GM23338 (cell line): ENCODE measurements around the gene ITGA1. TPM values are rescaled to one million over a fixed set of nuclear protein-coding genes. Genes with fewer than 3 reads are reported as not detected.

ENCODE experiments used
- ATAC-seq: fragments of 200-7000 bp; cut with Tn5 transposase; 3 replicates; pipeline ENCODE4 v1.9.1; 2020
- DNase-seq: peaks from one replicate; pipeline ENCODE4 v3.0.0-alpha.2; 2015; ENCODE audit warnings: low spot score
- H2AFZ ChIP-seq: fragments of 200-600 bp; sonication (generic); 2 replicates; pipeline ENCODE4 v1.8.0; 2016; ENCODE audit warnings: antibody characterized with exemption, mild to moderate bottlenecking, moderate library complexity
- H3F3A ChIP-seq: fragments of 200-600 bp; sonication (generic); replicated peaks from 2 replicates; pipeline ENCODE4 v1.8.0; 2017; ENCODE audit warnings: antibody characterized with exemption, mixed run types, low read depth
- H3K27ac ChIP-seq: fragments of 200-600 bp; sonication (generic); 2 replicates; pipeline ENCODE4 v1.6.1; 2016; ENCODE audit warnings: low read depth
- H3K27me3 ChIP-seq: fragments of 200-600 bp; sonication (generic); 2 replicates; pipeline ENCODE4 v1.8.0; 2016; ENCODE audit warnings: mild to moderate bottlenecking, mixed run types, moderate library complexity; ENCODE audit not compliant: insufficient read depth
- H3K36me3 ChIP-seq: fragments of 200-600 bp; sonication (generic); 2 replicates; pipeline ENCODE4 v1.8.0; 2016; ENCODE audit warnings: mild to moderate bottlenecking; ENCODE audit not compliant: insufficient read depth
- H3K4me1 ChIP-seq: fragments of 200-600 bp; sonication (generic); 2 replicates; pipeline ENCODE4 v1.8.0; 2016; ENCODE audit warnings: mild to moderate bottlenecking, moderate library complexity; ENCODE audit not compliant: insufficient read depth
- H3K4me2 ChIP-seq: fragments of 200-600 bp; sonication (generic); 2 replicates; pipeline ENCODE4 v1.7.1; 2017; ENCODE audit warnings: mixed run types
- H3K4me3 ChIP-seq: fragments of 200-600 bp; sonication (generic); 2 replicates; pipeline ENCODE4 v1.6.1; 2016; ENCODE audit warnings: mixed run types
- H3K79me2 ChIP-seq: fragments of 200-600 bp; sonication (generic); replicated peaks from 2 replicates; pipeline ENCODE4 v1.8.0; 2017; ENCODE audit warnings: mild to moderate bottlenecking; ENCODE audit not compliant: insufficient read depth
- H3K9me2 ChIP-seq: fragments of 200-600 bp; sonication (generic); 2 replicates; pipeline ENCODE4 v1.8.0; 2017; ENCODE audit not compliant: insufficient read depth
- H4K20me1 ChIP-seq: fragments of 200-600 bp; sonication (generic); replicated peaks from 2 replicates; pipeline ENCODE4 v1.8.0; 2017; ENCODE audit warnings: mild to moderate bottlenecking; ENCODE audit not compliant: insufficient read depth
- H3K27ac Mint-ChIP-seq: 2 replicates; pipeline ENCODE4 v1.8.0; 2020; ENCODE audit warnings: inconsistent platforms, mild to moderate bottlenecking, moderate library complexity, mixed read lengths
- H3K27me3 Mint-ChIP-seq: 3 replicates; pipeline ENCODE4 v1.8.0; 2022; ENCODE audit warnings: low read depth, mild to moderate bottlenecking, moderate library complexity, mixed read lengths, inconsistent platforms; ENCODE audit not compliant: insufficient read depth, poor library complexity
- H3K36me3 Mint-ChIP-seq: 3 replicates; pipeline ENCODE4 v1.8.0; 2021; ENCODE audit warnings: low read depth, mild to moderate bottlenecking, inconsistent platforms, moderate library complexity, mixed read lengths
- H3K4me1 Mint-ChIP-seq: 3 replicates; pipeline ENCODE4 v1.8.0; 2020; ENCODE audit warnings: mild to moderate bottlenecking, inconsistent platforms, mixed read lengths
- H3K4me3 Mint-ChIP-seq: 3 replicates; pipeline ENCODE4 v1.8.0; 2021; ENCODE audit warnings: moderate library complexity, mild to moderate bottlenecking, inconsistent platforms, mixed read lengths
- H3K9me3 Mint-ChIP-seq: 3 replicates; pipeline ENCODE4 v1.8.0; 2020; ENCODE audit warnings: moderate library complexity, mild to moderate bottlenecking, inconsistent platforms, mixed read lengths
- CREB1 ChIP-seq: fragments of 250-450 bp; sonication (Bioruptor Pico); IDR thresholded peaks from 2 replicates; pipeline ENCODE4 v1.5.0; 2020; ENCODE audit warnings: low read depth, mild to moderate bottlenecking, moderate library complexity
- EZH2 ChIP-seq: fragments of 200-600 bp; sonication (generic); IDR thresholded peaks from one replicate; pipeline ENCODE4 v1.8.0; 2017; ENCODE audit warnings: antibody characterized with exemption, mild to moderate bottlenecking, low read depth; ENCODE audit not compliant: unreplicated experiment
- EZH2phosphoT487 ChIP-seq: fragments of 200-600 bp; sonication (generic); IDR thresholded peaks from one replicate; pipeline ENCODE4 v1.8.1; 2018; ENCODE audit warnings: antibody characterized with exemption; ENCODE audit not compliant: unreplicated experiment
- JUNB ChIP-seq: IDR thresholded peaks from one replicate; pipeline ENCODE4 v1.6.1; 2016; ENCODE audit warnings: antibody characterized with exemption; ENCODE audit not compliant: unreplicated experiment
- ZNF114 ChIP-seq: fragments of 250-450 bp; sonication (Bioruptor Pico); IDR thresholded peaks from 2 replicates; pipeline ENCODE4 v1.5.0; 2020; ENCODE audit warnings: mild to moderate bottlenecking, moderate library complexity
- ZNF331 ChIP-seq: fragments of 250-450 bp; sonication (Bioruptor Pico); IDR thresholded peaks from 2 replicates; pipeline ENCODE4 v1.5.0; 2020; ENCODE audit warnings: low read depth, mild to moderate bottlenecking, moderate library complexity
- polyA plus RNA-seq: library from polyadenylated mRNA; unstranded; fragments of >200 nt; fragmentation: Nextera tagmentation; extraction: Ambion mirVana; gene quantifications from 2 replicates; pipeline ENCODE4 v1.2.1, GENCODE V29; 2016
- total RNA-seq: library from RNA; depleted of rRNA; stranded (reverse); fragments of >200 nt; shearing (Covaris generic); gene quantifications from 2 replicates; pipeline ENCODE4 v1.2.3, GENCODE V29; 2014
- TF ChIP-seq, protein P1 (sequence below), 2 experiments: fragments of 200-600 bp in 1 of 2; sonication (generic) in 1 of 2; conservative IDR thresholded peaks; 2 replicates each; pipeline versions ENCODE4 v1.5.1 to v1.6.1; 2016 to 2017; ENCODE audit warnings: antibody characterized with exemption in 2 of 2, low read depth in 2 of 2, mild to moderate bottlenecking in 2 of 2, moderate library complexity in 1 of 2
- TF ChIP-seq, protein P2 (sequence below): fragments of 250-450 bp; sonication (Bioruptor Pico); IDR thresholded peaks from 2 replicates; pipeline ENCODE4 v1.5.0; 2020; ENCODE audit warnings: mild to moderate bottlenecking, moderate library complexity

The ITGA1 gene
- total and polyA plus RNA-seq, 2 experiments from 2014 or later: 1.8 to 4.9 TPM

DNA sequence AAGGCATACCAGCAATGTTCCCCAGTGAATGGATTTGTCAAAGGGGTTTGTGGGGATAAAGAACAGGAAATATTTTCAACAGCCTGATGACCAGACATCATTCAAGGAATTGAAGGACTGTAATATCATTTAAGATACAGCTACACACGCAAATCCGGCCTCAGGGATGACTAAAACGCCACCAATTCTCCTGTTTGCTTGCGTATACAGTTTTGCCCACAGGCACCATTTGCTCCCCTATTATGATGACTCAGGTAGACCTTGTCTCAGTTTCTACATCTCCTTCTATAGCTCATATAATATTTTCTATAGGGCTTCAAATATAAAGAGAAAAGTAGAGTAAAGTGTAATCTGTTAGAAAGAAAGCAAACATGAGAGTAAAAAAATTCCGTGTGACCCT is 29.7 kb upstream of the ITGA1 start (continued):
- TF ChIP-seq, protein P1, sequence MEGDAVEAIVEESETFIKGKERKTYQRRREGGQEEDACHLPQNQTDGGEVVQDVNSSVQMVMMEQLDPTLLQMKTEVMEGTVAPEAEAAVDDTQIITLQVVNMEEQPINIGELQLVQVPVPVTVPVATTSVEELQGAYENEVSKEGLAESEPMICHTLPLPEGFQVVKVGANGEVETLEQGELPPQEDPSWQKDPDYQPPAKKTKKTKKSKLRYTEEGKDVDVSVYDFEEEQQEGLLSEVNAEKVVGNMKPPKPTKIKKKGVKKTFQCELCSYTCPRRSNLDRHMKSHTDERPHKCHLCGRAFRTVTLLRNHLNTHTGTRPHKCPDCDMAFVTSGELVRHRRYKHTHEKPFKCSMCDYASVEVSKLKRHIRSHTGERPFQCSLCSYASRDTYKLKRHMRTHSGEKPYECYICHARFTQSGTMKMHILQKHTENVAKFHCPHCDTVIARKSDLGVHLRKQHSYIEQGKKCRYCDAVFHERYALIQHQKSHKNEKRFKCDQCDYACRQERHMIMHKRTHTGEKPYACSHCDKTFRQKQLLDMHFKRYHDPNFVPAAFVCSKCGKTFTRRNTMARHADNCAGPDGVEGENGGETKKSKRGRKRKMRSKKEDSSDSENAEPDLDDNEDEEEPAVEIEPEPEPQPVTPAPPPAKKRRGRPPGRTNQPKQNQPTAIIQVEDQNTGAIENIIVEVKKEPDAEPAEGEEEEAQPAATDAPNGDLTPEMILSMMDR (conservative IDR thresholded peaks at IDR 0.05; ENCODE audit: low read depth in 2 of 2): no peak
- TF ChIP-seq EZH2 (no peak), ZNF114 (CRISPR knock-in tag) (no peak), CREB1 (CRISPR knock-in tag) (no peak), EZH2phosphoT487 (no peak)
- TF ChIP-seq, protein P2, sequence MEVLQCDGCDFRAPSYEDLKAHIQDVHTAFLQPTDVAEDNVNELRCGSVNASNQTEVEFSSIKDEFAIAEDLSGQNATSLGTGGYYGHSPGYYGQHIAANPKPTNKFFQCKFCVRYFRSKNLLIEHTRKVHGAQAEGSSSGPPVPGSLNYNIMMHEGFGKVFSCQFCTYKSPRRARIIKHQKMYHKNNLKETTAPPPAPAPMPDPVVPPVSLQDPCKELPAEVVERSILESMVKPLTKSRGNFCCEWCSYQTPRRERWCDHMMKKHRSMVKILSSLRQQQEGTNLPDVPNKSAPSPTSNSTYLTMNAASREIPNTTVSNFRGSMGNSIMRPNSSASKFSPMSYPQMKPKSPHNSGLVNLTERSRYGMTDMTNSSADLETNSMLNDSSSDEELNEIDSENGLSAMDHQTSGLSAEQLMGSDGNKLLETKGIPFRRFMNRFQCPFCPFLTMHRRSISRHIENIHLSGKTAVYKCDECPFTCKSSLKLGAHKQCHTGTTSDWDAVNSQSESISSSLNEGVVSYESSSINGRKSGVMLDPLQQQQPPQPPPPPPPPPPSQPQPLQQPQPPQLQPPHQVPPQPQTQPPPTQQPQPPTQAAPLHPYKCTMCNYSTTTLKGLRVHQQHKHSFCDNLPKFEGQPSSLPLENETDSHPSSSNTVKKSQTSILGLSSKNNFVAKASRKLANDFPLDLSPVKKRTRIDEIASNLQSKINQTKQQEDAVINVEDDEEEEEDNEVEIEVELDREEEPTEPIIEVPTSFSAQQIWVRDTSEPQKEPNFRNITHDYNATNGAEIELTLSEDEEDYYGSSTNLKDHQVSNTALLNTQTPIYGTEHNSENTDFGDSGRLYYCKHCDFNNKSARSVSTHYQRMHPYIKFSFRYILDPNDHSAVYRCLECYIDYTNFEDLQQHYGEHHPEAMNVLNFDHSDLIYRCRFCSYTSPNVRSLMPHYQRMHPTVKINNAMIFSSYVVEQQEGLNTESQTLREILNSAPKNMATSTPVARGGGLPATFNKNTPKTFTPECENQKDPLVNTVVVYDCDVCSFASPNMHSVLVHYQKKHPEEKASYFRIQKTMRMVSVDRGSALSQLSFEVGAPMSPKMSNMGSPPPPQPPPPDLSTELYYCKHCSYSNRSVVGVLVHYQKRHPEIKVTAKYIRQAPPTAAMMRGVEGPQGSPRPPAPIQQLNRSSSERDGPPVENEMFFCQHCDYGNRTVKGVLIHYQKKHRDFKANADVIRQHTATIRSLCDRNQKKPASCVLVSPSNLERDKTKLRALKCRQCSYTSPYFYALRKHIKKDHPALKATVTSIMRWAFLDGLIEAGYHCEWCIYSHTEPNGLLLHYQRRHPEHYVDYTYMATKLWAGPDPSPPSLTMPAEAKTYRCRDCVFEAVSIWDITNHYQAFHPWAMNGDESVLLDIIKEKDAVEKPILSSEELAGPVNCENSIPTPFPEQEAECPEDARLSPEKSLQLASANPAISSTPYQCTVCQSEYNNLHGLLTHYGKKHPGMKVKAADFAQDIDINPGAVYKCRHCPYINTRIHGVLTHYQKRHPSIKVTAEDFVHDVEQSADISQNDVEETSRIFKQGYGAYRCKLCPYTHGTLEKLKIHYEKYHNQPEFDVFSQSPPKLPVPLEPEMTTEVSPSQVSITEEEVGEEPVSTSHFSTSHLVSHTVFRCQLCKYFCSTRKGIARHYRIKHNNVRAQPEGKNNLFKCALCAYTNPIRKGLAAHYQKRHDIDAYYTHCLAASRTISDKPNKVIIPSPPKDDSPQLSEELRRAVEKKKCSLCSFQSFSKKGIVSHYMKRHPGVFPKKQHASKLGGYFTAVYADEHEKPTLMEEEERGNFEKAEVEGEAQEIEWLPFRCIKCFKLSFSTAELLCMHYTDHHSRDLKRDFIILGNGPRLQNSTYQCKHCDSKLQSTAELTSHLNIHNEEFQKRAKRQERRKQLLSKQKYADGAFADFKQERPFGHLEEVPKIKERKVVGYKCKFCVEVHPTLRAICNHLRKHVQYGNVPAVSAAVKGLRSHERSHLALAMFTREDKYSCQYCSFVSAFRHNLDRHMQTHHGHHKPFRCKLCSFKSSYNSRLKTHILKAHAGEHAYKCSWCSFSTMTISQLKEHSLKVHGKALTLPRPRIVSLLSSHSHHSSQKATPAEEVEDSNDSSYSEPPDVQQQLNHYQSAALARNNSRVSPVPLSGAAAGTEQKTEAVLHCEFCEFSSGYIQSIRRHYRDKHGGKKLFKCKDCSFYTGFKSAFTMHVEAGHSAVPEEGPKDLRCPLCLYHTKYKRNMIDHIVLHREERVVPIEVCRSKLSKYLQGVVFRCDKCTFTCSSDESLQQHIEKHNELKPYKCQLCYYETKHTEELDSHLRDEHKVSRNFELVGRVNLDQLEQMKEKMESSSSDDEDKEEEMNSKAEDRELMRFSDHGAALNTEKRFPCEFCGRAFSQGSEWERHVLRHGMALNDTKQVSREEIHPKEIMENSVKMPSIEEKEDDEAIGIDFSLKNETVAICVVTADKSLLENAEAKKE (CRISPR knock-in tag): no peak

DNA sequence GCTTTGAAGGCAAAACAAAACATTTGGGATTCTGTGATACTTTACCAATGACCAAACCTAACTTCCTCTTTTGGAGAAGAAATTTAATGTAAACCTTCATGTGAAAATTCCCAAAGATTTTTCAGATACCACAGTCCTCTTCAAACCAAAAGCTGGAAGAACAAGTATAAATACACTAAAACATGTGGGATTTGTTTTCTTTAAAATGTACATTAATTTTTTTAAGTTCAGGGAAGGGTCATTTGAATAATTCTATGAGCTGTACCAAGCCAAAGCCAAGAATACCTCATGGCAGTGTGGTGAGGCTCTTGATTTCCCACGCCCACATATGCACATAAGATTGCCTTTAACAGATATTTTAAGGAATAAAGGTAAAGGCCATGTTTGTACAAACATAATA is 28.4 kb upstream of the ITGA1 start:
- Mint-ChIP-seq H3K27ac (no peak overlapping the region), H3K4me3 (no peak overlapping the region), H3K9me3 (no peaks in the 10 kb centered on the region), H3K36me3 (no peaks in the 10 kb centered on the region), H3K27me3 (no peaks in the 10 kb centered on the region), H3K4me1 (no peaks in the 10 kb centered on the region)
- DNase-seq: no peak
- ATAC-seq: no peak
- Histone ChIP-seq H4K20me1 (no peaks in the 10 kb centered on the region), H3K4me1 (no peaks in the 10 kb centered on the region), H3K4me2 (no peak overlapping the region), H3K9me2 (no peaks in the 10 kb centered on the region), H3K27me3 (no peaks in the 10 kb centered on the region), H3K36me3 (no peaks in the 10 kb centered on the region), H2AFZ (no peak overlapping the region), H3F3A (no peaks in the 10 kb centered on the region), H3K4me3 (no peak overlapping the region), H3K27ac (no peak overlapping the region), H3K79me2 (no peaks in the 10 kb centered on the region)
- TF ChIP-seq CREB1 (CRISPR knock-in tag): no peak
- TF ChIP-seq EZH2phosphoT487: no peak
- TF ChIP-seq JUNB: no peak
- no peak for TF ChIP-seq ZNF331 (CRISPR knock-in tag)
- TF ChIP-seq, protein P2 (CRISPR knock-in tag): no peak
